Lower leg skin (tissue), 3 donors: ENCODE results near the gene HDAC9.

ENCODE experiments used
- CTCF ChIP-seq, 3 donors: fragments of 450-650 bp; IDR thresholded peaks; one replicate each; pipeline ENCODE4 v1.5.1; 2016; ENCODE audit warnings: antibody characterized with exemption in 3 of 3, mild to moderate bottlenecking in 3 of 3, moderate library complexity in 2 of 3
- POLR2A ChIP-seq, 2 donors: fragments of 450-650 bp; IDR thresholded peaks; one replicate each; pipeline ENCODE4 v1.6.1; 2016 to 2017; ENCODE audit warnings: antibody characterized with exemption in 2 of 2, mild to moderate bottlenecking in 1 of 2, moderate library complexity in 1 of 2

GRCh38 chr7:18469316-18469715, 26.2 kb upstream of the HDAC9 start:
- TF ChIP-seq CTCF (IDR thresholded peaks at IDR 0.05) (no peak), POLR2A (IDR thresholded peaks at IDR 0.05) (no peak)
